Body of pancreas (tissue), 4 donors: ENCODE results near the gene CCBE1.

ENCODE experiments used
- POLR2A ChIP-seq, 3 donors: fragments of 450-650 bp; IDR thresholded peaks; one replicate each; pipeline ENCODE4 v1.6.1; 2016; ENCODE audit warnings: antibody characterized with exemption in 3 of 3, mild to moderate bottlenecking in 2 of 3
- TF ChIP-seq, protein P1 (sequence below), 7 experiments: fragments of 450-650 bp in 4 of 7; fragments of 200-600 bp in 3 of 7; sonication (generic) in 3 of 7; IDR thresholded peaks; one replicate each; pipeline ENCODE4 v1.5.1; 2016 to 2019; ENCODE audit warnings: antibody characterized with exemption in 7 of 7

DNA sequence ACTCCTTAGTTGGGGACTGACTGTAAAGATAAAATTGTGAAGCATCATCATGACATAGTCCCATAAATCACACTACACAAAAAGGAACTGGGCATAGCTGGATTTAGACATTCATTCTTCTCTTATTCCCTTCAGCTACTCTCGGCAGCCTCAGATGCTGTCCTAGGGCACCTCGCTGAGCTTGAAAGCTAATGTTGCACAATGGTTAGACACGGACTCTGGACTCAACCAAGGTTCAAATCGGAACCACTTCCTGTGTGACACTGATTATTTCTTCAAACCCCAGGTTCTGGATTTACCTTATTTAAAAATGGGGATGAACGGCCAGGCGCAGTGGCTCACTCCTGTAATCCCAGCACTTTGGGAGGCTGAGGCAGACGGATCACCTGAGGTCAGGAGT is 89.8 kb downstream of the CCBE1 start:
- TF ChIP-seq, protein P1, sequence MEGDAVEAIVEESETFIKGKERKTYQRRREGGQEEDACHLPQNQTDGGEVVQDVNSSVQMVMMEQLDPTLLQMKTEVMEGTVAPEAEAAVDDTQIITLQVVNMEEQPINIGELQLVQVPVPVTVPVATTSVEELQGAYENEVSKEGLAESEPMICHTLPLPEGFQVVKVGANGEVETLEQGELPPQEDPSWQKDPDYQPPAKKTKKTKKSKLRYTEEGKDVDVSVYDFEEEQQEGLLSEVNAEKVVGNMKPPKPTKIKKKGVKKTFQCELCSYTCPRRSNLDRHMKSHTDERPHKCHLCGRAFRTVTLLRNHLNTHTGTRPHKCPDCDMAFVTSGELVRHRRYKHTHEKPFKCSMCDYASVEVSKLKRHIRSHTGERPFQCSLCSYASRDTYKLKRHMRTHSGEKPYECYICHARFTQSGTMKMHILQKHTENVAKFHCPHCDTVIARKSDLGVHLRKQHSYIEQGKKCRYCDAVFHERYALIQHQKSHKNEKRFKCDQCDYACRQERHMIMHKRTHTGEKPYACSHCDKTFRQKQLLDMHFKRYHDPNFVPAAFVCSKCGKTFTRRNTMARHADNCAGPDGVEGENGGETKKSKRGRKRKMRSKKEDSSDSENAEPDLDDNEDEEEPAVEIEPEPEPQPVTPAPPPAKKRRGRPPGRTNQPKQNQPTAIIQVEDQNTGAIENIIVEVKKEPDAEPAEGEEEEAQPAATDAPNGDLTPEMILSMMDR (IDR thresholded peaks at IDR 0.05): no peak
- TF ChIP-seq POLR2A (IDR thresholded peaks at IDR 0.05): no peak
